Thyroid gland (tissue), 4 donors: ENCODE measurements around the gene ARHGAP4. TPM values are rescaled to one million over a fixed set of nuclear protein-coding genes. Genes with fewer than 3 reads are reported as not detected.

Experiments
- DNase-seq, 2 donors: peaks; one replicate each; pipeline ENCODE4 v3.0.0-alpha.2; 2019
- H3K27ac ChIP-seq, 3 donors: fragments of 200-600 bp; sonication (generic); 1 replicate in 2 of 3; 2 replicates in 1 of 3; pipeline ENCODE4 v1.5.1; 2016 to 2019; ENCODE audit warnings: mild to moderate bottlenecking in 1 of 3, moderate library complexity in 1 of 3
- H3K27me3 ChIP-seq: fragments of 200-600 bp; sonication (generic); one replicate; pipeline ENCODE4 v1.5.1; 2019
- H3K36me3 ChIP-seq, 2 donors: fragments of 200-600 bp; sonication (generic); one replicate each; pipeline ENCODE4 v1.5.1; 2016 to 2019
- H3K4me1 ChIP-seq, 2 donors: fragments of 200-600 bp; sonication (generic); one replicate each; pipeline ENCODE4 v1.5.1; 2017 to 2019
- H3K4me3 ChIP-seq, 3 donors: fragments of 200-600 bp; sonication (generic); replicated peaks in 1 of 3; 1 replicate in 2 of 3; 2 replicates in 1 of 3; pipeline ENCODE4 v1.5.1; 2016; ENCODE audit warnings: mild to moderate bottlenecking in 1 of 3
- H3K9me3 ChIP-seq: fragments of 200-600 bp; sonication (generic); one replicate; pipeline ENCODE4 v1.5.1; 2017
- POLR2A ChIP-seq, 2 donors: fragments of 450-650 bp; IDR thresholded peaks; one replicate each; pipeline ENCODE4 v1.6.1; 2017; ENCODE audit warnings: antibody characterized with exemption in 2 of 2, mild to moderate bottlenecking in 2 of 2, moderate library complexity in 1 of 2
- WGBS, 2 donors: methylation state at CpG; one replicate each; pipeline ENCODE4 v1.1.5; 2017; 5-methylcytosine and 5-hydroxymethylcytosine counted together
- intact Hi-C: fragments of 100-400 bp; cut with DNase I; formaldehyde crosslinking; loops from one replicate; pipeline ENCODE4 v1.15.1; 2023
- total RNA-seq, 4 donors: library from RNA; depleted of rRNA; stranded (reverse); fragments of >200 nt; gene quantifications; one replicate each; pipeline ENCODE4 v1.2.3, GENCODE V29; 2016
- TF ChIP-seq, protein P1 (sequence below), 6 experiments: fragments of 200-600 bp in 3 of 6; fragments of 450-650 bp in 3 of 6; sonication (generic) in 3 of 6; IDR thresholded peaks; one replicate each; pipeline ENCODE4 v1.5.1; 2016 to 2019; ENCODE audit warnings: antibody characterized with exemption in 6 of 6, mild to moderate bottlenecking in 2 of 6, inconsistent platforms in 1 of 6, moderate library complexity in 1 of 6

ARHGAP4 gene
- total RNA-seq, 4 donors from 2014 or later, result 6.5 to 37.0 (median 12.2) TPM

DNA sequence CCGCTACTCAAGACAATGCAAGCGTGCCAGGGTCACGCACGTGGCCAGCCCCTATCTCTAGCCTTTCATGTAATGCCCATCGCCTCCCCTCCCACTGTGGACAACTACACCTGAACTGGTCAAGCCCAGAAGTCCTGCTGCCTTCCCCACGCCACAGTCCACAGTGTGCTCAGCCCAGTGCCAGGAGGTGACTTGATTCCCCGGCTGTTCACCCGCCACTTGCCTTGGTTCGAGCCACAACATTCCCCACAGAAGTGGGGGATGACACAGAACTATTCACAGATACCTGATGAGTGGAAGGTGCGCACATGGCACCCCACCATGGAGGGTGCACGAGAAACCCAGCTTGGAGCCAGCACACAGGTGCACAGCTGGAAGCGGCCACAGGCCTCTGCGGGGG lies 6.8 kb downstream of the ARHGAP4 start:
- no peak for TF ChIP-seq POLR2A (IDR thresholded peaks at IDR 0.05)
- TF ChIP-seq, protein P1, sequence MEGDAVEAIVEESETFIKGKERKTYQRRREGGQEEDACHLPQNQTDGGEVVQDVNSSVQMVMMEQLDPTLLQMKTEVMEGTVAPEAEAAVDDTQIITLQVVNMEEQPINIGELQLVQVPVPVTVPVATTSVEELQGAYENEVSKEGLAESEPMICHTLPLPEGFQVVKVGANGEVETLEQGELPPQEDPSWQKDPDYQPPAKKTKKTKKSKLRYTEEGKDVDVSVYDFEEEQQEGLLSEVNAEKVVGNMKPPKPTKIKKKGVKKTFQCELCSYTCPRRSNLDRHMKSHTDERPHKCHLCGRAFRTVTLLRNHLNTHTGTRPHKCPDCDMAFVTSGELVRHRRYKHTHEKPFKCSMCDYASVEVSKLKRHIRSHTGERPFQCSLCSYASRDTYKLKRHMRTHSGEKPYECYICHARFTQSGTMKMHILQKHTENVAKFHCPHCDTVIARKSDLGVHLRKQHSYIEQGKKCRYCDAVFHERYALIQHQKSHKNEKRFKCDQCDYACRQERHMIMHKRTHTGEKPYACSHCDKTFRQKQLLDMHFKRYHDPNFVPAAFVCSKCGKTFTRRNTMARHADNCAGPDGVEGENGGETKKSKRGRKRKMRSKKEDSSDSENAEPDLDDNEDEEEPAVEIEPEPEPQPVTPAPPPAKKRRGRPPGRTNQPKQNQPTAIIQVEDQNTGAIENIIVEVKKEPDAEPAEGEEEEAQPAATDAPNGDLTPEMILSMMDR (IDR thresholded peaks at IDR 0.05), result no peak
- no peaks in the 10 kb centered on the region for H3K4me1 ChIP-seq
- no peak for DNase-seq
- no peaks in the 10 kb centered on the region for H3K36me3 ChIP-seq
- no peak overlapping the region for H3K27ac ChIP-seq
- WGBS, 2 donors, result 86 to 98% methylated on average over 6 to 11 of the region's 13 CpGs
- no peak overlapping the region for H3K4me3 ChIP-seq
- H3K27me3 ChIP-seq, result no peaks in the 10 kb centered on the region
- intact Hi-C loops, result no loop called here
- no peaks in the 10 kb centered on the region for H3K9me3 ChIP-seq

DNA sequence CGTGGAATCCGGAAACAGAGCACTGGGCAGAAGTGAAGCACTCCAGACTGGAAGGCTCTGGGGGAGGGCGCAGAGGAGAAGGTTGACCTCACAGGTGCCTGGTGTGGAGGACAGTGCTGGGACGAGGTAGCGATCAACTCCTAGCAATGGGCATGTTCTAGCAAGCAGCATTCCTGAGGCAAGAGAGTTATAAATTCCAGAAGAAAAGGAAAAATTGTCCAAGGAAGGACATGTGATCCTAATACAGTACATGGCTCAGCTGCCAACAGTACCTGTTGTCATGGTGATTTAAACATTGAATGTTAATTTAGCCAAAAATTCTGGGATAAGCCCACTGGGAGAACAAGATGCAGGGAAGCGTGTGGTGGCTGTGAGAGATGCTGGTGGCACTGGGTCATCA lies 8.2 kb downstream of the ARHGAP4 start:
- no peaks in the 10 kb centered on the region for H3K9me3 ChIP-seq
- no peak for DNase-seq
- no peak overlapping the region for H3K27ac ChIP-seq
- TF ChIP-seq POLR2A (IDR thresholded peaks at IDR 0.05), result no peak
- TF ChIP-seq, protein P1 (IDR thresholded peaks at IDR 0.05), result no peak
- H3K4me3 ChIP-seq, result no peak overlapping the region
- 81 to 87% methylated on average over 6 of the region's 6 CpGs for WGBS, 2 donors
- no peaks in the 10 kb centered on the region for H3K36me3 ChIP-seq
- H3K27me3 ChIP-seq, result no peaks in the 10 kb centered on the region
- intact Hi-C loops, result no loop called here
- no peaks in the 10 kb centered on the region for H3K4me1 ChIP-seq

DNA sequence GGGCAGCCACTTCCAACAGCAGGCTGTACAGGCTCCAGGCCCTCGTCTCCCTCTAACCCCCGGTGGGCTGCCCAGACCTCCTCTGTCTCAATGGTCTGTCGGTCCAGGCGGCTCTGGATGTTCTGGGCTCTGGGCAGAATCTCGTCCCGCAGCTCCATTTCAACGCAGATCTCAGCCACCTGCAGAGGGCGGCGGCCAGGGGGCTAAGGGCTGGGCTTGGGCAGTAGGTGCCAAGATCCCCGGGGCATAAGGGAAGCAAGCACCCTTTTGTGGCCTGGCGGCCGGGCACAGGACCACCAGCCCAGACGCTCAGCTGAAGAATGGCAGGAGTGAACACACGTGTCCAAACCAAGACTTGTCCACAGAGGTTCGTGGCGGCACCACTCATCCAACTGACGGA lies 12.4 kb downstream of the ARHGAP4 start:
- Histone ChIP-seq H3K9me3 (no peaks in the 10 kb centered on the region), H3K27me3 (no peaks in the 10 kb centered on the region), H3K36me3 (no peaks in the 10 kb centered on the region), H3K4me1 (no peaks in the 10 kb centered on the region), H3K27ac (no peak overlapping the region), H3K4me3 (no peak overlapping the region)
- 90 to 93% methylated on average over 4 to 7 of the region's 17 CpGs for WGBS, 2 donors
- no peak for DNase-seq
- TF ChIP-seq, protein P1 (IDR thresholded peaks at IDR 0.05), result no peak
- no peak for TF ChIP-seq POLR2A (IDR thresholded peaks at IDR 0.05)
- intact Hi-C loops, result no loop called here

DNA sequence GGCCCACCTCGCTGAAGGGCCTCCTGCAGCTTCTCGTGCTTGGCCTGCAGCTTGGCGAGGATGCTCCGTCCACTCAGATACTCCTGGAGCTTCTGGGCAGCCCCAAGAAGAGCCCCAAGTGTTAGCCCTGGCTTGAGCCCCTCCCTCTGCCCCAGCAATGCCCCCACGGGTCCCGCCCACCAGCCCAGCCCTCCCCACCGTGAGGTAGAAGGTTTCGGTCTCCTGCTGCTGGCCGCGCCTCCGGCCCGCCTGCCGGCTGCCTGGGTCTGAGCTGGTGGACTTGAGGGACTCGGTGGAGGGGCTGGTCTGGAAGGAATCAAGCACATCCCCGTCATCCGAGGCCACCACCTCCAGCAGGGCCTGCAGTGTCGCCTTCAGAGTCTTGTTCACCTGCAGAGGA lies 12.9 kb downstream of the ARHGAP4 start:
- Histone ChIP-seq H3K4me1 (no peaks in the 10 kb centered on the region), H3K27ac (no peak overlapping the region), H3K36me3 (no peaks in the 10 kb centered on the region), H3K9me3 (no peaks in the 10 kb centered on the region), H3K4me3 (no peak overlapping the region), H3K27me3 (no peaks in the 10 kb centered on the region)
- intact Hi-C loops, result no loop called here
- TF ChIP-seq, protein P1 (IDR thresholded peaks at IDR 0.05), result no peak
- TF ChIP-seq POLR2A (IDR thresholded peaks at IDR 0.05), result no peak
- no peak for DNase-seq
- 83% methylated on average over 2 of the region's 17 CpGs; no CpG with 5 or more reads in 1 of the 2 donors for WGBS, 2 donors

DNA sequence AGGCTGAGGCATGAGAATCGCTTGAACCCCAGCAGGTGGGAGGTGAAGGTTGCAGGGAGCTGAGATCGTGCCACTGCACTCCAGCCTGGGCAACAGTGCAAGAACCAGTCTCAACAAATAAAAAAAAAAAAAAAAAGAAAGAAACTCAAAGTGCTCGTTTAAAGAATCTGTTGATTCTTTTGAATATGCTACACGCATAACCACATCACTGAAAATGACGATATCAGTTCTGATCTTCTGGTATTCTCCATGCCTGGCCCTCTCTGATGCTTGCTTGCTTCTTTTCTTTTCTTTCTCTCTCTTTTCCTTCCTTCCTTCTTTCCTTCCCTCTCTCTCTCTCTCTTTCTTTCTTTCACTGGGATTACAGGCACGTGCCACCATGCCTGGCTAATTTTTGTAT lies 14.3 kb downstream of the ARHGAP4 start:
- Histone ChIP-seq H3K27me3 (no peaks in the 10 kb centered on the region), H3K9me3 (no peaks in the 10 kb centered on the region), H3K36me3 (no peaks in the 10 kb centered on the region), H3K4me3 (no peak overlapping the region), H3K27ac (no peak overlapping the region), H3K4me1 (no peaks in the 10 kb centered on the region)
- TF ChIP-seq, protein P1 (IDR thresholded peaks at IDR 0.05), result no peak
- TF ChIP-seq POLR2A (IDR thresholded peaks at IDR 0.05), result no peak
- intact Hi-C loops, result no loop called here
- no peak for DNase-seq
- 84 to 88% methylated on average over 6 of the region's 6 CpGs for WGBS, 2 donors
